Keratinocyte (primary cell): ENCODE data around the gene ZC3H18. TPM values are rescaled to one million over a fixed set of nuclear protein-coding genes. Genes with fewer than 3 reads are reported as not detected.

Experiments used
- DNase-seq: peaks from one replicate; pipeline ENCODE4 v3.0.0-alpha.2; 2011; ENCODE audit warnings: low read depth, missing footprints, low spot score
- FAIRE-seq: peaks from 2 replicates; lab custom pipeline; 2011; peaks lifted over from hg19 to GRCh38; lab: Jason Lieb, UNC
- H2AFZ ChIP-seq: 2 replicates; pipeline ENCODE4 v1.6.0; 2012; ENCODE audit warnings: low read length, control low read depth, inconsistent platforms; ENCODE audit not compliant: control insufficient read depth
- H3K27ac ChIP-seq: 2 replicates; pipeline ENCODE4 v1.5.1; 2011; ENCODE audit warnings: low read length; ENCODE audit not compliant: control insufficient read depth, insufficient read depth
- H3K27me3 ChIP-seq: 3 replicates; pipeline ENCODE4 v1.6.0; 2011; ENCODE audit warnings: low read length; ENCODE audit not compliant: control insufficient read depth, insufficient read depth; ENCODE audit errors: extremely low read depth
- H3K36me3 ChIP-seq, 2 experiments: 2 replicates in 1 of 2; 3 replicates in 1 of 2; pipeline ENCODE4 v1.5.1; 2011; ENCODE audit warnings: low read length in 2 of 2, mild to moderate bottlenecking in 1 of 2; ENCODE audit not compliant: control insufficient read depth in 2 of 2, insufficient read depth in 2 of 2; ENCODE audit errors: extremely low read depth in 1 of 2
- H3K4me1 ChIP-seq: 3 replicates; pipeline ENCODE4 v1.5.1; 2011; ENCODE audit warnings: low read length; ENCODE audit not compliant: control insufficient read depth, insufficient read depth; ENCODE audit errors: extremely low read depth
- H3K4me2 ChIP-seq: 3 replicates; pipeline ENCODE4 v1.6.0; 2011; ENCODE audit warnings: low read depth, low read length; ENCODE audit not compliant: control insufficient read depth, insufficient read depth; ENCODE audit errors: extremely low read depth
- H3K4me3 ChIP-seq, 3 experiments: fragments of 200-600 bp in 1 of 3; sonication (generic) in 1 of 3; 2 replicates in 2 of 3; 3 replicates in 1 of 3; pipeline ENCODE4 v1.5.1; 2011 to 2016; ENCODE audit warnings: low read length in 3 of 3, mild to moderate bottlenecking in 3 of 3, control low read depth in 2 of 3, inconsistent platforms in 1 of 3, low read depth in 1 of 3, mixed read lengths in 1 of 3, mixed run types in 1 of 3, moderate library complexity in 1 of 3; ENCODE audit not compliant: control insufficient read depth in 2 of 3, insufficient read depth in 2 of 3; ENCODE audit errors: extremely low read depth in 1 of 3
- H3K79me2 ChIP-seq: 2 replicates; pipeline ENCODE4 v1.6.0; 2012; ENCODE audit warnings: low read length; ENCODE audit not compliant: control insufficient read depth, insufficient read depth
- H3K9ac ChIP-seq: 3 replicates; pipeline ENCODE4 v1.6.0; 2011; ENCODE audit warnings: low read length; ENCODE audit not compliant: control insufficient read depth, insufficient read depth; ENCODE audit errors: extremely low read depth
- H3K9me1 ChIP-seq: 3 replicates; pipeline ENCODE4 v1.6.0; 2011; ENCODE audit warnings: low read length; ENCODE audit not compliant: control insufficient read depth, insufficient read depth; ENCODE audit errors: extremely low read depth
- H3K9me3 ChIP-seq: 2 replicates; pipeline ENCODE4 v1.5.1; 2012; ENCODE audit warnings: low read depth, low read length; ENCODE audit not compliant: control insufficient read depth
- H4K20me1 ChIP-seq: 3 replicates; pipeline ENCODE4 v1.6.0; 2011; ENCODE audit warnings: low read length; ENCODE audit not compliant: control insufficient read depth, insufficient read depth; ENCODE audit errors: extremely low read depth
- EZH2 ChIP-seq: IDR thresholded peaks from one replicate; pipeline ENCODE4 v1.6.1; 2012; ENCODE audit warnings: inconsistent platforms, mild to moderate bottlenecking, low read length, moderate library complexity
- dilution Hi-C: fragments of 300-500 bp; cut with MboI; formaldehyde crosslinking; loops from one replicate; pipeline ENCODE4 v1.7.0; 2020; ENCODE audit warnings: low sequenced_read_pairs; ENCODE audit not compliant: extremely low pct_ligation_motif_present
- polyA plus RNA-seq, 5 experiments: library from polyadenylated mRNA; depleted of rRNA in 3 of 5; stranded (reverse) in 3 of 5; stranded (forward) in 1 of 5; unstranded in 1 of 5; fragments of >200 nt; gene quantifications; 1 replicate in 1 of 5; 2 replicates in 3 of 5; 3 replicates in 1 of 5; pipeline versions ENCODE4 v1.2.1 to v1.2.3, GENCODE V29; 2011 to 2012; ENCODE audit warnings: missing spikeins in 2 of 5, low read depth in 1 of 5, low replicate concordance in 1 of 5
- TF ChIP-seq, protein P1 (sequence below), 3 experiments: IDR thresholded peaks in 1 of 3; conservative IDR thresholded peaks in 1 of 3; optimal IDR thresholded peaks in 1 of 3; 2 replicates in 2 of 3; 3 replicates in 1 of 3; pipeline versions ENCODE3 to v1.5.1; 2011; ENCODE audit warnings: low read length in 3 of 3, mild to moderate bottlenecking in 3 of 3, moderate library complexity in 2 of 3, control low read depth in 1 of 3, inconsistent platforms in 1 of 3; ENCODE audit not compliant: insufficient read depth in 2 of 3; ENCODE audit errors: extremely low read depth in 1 of 3

Gene ZC3H18
- polyA plus RNA-seq, 1 donor (not counting 4 experiments of a cell fraction or from before 2014, with no cell fraction given), result 7.5 TPM

DNA sequence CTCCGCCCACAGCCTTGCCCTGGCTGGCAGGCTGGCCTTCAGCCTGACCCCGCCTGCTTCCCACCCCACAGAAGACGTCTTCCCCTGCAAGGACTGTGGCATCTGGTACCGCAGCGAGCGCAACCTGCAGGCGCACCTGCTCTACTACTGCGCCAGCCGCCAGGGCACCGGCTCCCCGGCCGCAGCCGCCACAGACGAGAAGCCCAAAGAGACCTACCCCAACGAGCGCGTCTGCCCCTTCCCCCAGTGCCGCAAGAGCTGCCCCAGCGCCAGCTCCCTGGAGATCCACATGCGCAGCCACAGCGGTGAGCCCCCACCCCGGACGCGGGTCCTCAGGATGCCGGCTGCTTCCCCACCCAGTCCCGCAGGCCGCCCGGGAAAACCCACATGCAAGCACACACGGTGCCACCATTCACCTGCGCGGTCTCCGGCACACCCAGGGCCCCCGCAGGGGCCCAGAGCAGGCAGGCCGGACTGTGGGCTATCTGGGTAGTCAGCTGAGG lies 38.2 kb upstream of the ZC3H18 start:
- Histone ChIP-seq H3K9me1 (no peaks in the 10 kb centered on the region), H3K4me2 (no peak overlapping the region), H4K20me1 (no peaks in the 10 kb centered on the region), H3K9me3 (no peaks in the 10 kb centered on the region), H3K4me1 (peaks cover 10% of the 10 kb centered on the region), H3K27me3 (no peaks in the 10 kb centered on the region), H3K4me3 (no peak overlapping the region), H3K9ac (no peak overlapping the region), H3K79me2 (peaks cover 3% of the 10 kb centered on the region), H3K27ac (no peak overlapping the region), H2AFZ (no peak overlapping the region), H3K36me3 (peaks cover 0 to 4% of the 10 kb centered on the region in 2 experiments)
- no peak for TF ChIP-seq EZH2
- TF ChIP-seq, protein P1, sequence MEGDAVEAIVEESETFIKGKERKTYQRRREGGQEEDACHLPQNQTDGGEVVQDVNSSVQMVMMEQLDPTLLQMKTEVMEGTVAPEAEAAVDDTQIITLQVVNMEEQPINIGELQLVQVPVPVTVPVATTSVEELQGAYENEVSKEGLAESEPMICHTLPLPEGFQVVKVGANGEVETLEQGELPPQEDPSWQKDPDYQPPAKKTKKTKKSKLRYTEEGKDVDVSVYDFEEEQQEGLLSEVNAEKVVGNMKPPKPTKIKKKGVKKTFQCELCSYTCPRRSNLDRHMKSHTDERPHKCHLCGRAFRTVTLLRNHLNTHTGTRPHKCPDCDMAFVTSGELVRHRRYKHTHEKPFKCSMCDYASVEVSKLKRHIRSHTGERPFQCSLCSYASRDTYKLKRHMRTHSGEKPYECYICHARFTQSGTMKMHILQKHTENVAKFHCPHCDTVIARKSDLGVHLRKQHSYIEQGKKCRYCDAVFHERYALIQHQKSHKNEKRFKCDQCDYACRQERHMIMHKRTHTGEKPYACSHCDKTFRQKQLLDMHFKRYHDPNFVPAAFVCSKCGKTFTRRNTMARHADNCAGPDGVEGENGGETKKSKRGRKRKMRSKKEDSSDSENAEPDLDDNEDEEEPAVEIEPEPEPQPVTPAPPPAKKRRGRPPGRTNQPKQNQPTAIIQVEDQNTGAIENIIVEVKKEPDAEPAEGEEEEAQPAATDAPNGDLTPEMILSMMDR (optimal IDR thresholded peaks at IDR 0.05 in 1 of 3, IDR thresholded peaks at IDR 0.05 in 1 of 3, conservative IDR thresholded peaks at IDR 0.05 in 1 of 3; ENCODE audit: extremely low read depth in 1 of 3, insufficient read depth in 2 of 3, low read length in 3 of 3), result no peak
- dilution Hi-C loops, result no loop called here
- FAIRE-seq (no peak), DNase-seq (no peak)

DNA sequence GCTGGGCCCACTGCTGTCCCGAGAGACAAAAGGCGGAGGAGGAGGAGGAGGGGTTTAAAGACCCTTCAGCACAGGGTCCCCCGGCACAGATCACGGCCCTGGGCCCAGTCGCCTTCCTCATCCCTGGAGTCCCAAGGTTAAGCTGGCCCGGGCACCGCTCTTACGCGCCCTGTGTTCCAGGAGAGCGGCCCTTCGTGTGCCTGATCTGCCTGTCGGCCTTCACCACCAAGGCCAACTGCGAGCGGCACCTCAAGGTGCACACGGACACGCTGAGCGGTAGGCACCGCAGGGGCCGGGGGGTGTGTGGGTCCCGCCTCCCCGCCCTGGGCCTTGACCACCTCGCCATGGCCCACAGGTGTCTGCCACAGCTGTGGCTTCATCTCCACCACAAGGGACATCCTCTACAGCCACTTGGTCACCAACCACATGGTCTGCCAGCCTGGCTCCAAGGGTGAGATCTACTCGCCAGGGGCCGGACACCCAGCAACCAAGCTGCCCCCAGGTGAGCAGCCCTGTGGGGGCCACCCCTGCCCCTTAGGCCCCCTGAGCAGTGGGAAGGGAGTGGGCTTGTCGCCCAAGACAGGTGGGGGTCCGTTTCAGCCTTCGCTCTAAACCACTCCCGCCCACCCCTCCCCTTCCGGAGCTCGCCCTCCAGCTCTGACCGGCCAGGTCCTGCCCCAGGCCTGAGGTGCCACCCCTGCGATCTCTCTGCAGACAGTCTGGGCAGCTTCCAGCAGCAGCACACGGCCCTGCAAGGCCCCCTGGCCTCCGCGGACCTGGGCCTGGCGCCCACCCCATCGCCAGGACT lies 37.6 kb upstream of the ZC3H18 start:
- Histone ChIP-seq H3K36me3 (peaks cover 0 to 4% of the 10 kb centered on the region in 2 experiments), H3K79me2 (peaks cover 3% of the 10 kb centered on the region), H4K20me1 (no peaks in the 10 kb centered on the region), H3K9me3 (no peaks in the 10 kb centered on the region), H3K4me1 (peaks cover 13% of the 10 kb centered on the region), H3K27ac (no peak overlapping the region), H3K9ac (no peak overlapping the region), H2AFZ (no peak overlapping the region), H3K9me1 (no peaks in the 10 kb centered on the region), H3K4me2 (no peak overlapping the region), H3K27me3 (peaks cover 2% of the 10 kb centered on the region), H3K4me3 (no peak overlapping the region)
- dilution Hi-C loops, result no loop called here
- TF ChIP-seq, protein P1 (optimal IDR thresholded peaks at IDR 0.05 in 1 of 3, IDR thresholded peaks at IDR 0.05 in 1 of 3, conservative IDR thresholded peaks at IDR 0.05 in 1 of 3; ENCODE audit: extremely low read depth in 1 of 3, insufficient read depth in 2 of 3, low read length in 3 of 3), result no peak
- TF ChIP-seq EZH2, result no peak
- no peak for DNase-seq
- FAIRE-seq, result no peak
